GM21367 (cell line): ENCODE measurements around the gene OPCML.

Experiments
- ATAC-seq: cut with Tn5 transposase; IDR thresholded peaks from one replicate; pipeline ENCODE4 v1.9.1; 2021; ENCODE audit not compliant: unreplicated experiment

OPCML gene

DNA sequence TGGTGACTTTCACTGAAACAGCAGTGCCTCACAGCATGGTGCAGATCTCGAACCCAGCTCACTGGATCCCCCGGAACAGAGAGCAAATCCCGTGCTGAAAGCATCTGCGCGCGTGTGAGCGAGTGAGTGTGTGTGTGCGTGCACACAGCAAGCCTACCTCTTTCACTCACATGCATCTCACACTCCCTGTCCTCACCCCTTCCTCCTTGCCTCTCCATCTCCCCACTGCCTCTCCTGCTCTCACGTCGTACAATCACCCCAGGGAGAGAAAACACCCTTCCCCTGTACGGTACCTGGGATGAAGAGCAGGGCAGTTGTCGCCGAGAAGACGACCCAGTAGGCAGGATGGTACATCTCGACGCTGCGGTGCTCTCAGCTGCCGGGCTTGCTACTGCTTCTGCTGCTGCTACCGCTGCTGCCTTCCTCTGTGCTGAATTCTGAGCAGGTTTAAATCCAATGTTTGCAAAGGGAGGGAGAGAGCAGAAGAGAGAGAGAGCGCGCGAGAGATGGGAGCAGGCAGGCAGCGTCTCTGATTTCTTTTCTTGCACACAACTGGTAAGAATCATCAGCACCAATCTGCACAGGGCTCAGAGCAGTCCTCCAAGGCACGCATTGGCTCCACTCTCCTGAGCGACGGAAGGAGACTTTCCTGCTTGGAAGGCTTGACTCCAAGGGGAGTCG is at the start of gene OPCML:
Gene OPCML (minus strand): TSS at position 531 of the 681 bp plus-strand sequence.
- no peak for ATAC-seq

GRCh38 chr11:133581091-133581490 is 48.8 kb upstream of the OPCML start:
- no peak for ATAC-seq

DNA sequence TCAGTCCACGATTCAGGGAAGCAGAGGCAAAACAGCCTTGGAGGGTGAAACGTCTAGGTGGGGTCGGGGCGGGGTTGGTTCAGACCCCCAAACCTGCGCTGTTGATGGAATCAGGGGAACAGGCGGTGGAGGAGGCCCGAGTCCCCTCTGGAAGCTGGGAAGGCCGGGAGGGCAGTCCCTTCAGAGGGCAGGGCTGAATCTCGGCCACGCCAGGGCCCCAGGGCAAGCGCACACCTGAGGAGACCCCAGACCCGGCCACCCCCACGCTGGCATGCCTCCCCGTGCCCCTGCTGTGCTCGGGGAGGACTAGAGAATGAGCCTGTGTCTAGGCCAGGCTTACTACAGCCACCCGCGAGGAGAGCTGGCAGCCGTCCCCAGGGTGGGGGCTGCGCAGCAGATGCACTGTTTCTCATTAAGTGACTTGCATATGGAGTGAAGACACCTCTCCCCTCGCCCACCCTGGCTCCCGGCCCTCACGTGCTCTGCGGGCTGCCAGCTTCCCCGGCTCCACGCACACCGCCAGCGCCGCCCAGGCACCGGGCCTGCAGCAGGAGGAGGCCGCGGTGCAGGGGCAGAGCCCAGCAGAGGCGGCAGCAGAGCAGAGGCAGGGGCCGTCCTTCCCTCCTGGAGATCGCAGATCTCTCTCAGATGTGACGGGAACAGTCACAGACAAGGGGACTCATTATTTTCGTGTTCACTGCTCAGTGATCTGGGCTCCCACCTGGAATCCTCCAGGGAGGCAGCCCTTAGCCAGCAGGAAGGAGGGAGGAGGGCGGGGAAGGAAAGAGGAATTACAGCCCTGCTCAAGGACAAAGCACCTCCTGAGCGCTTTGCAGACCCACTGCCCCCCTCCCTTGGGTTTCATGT is 47.1 kb upstream of the OPCML start:
- no peak for ATAC-seq

DNA sequence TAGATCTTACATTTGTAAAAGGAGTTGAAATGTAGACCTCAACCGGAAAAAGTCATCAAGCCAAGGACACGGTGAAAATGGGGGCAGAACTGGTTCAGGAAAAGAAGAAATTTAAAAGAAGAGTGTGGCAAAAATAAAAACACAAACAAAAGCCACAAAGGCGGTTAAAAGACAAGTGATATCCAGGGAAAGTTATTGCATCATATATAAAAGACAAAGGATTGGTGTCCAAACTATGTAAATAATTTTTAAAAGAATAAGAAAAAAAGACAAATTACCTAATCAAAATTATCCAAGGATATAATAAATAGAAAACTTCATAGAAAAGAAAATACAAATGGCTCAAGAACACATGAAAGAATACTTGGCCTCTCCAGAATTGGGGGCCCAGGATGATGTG is 45.1 kb upstream of the OPCML start:
- ATAC-seq: no peak

- no peak for ATAC-seq
Observed at GRCh38 chr11:133576351-133576750, 44.0 kb upstream of the OPCML start.

DNA sequence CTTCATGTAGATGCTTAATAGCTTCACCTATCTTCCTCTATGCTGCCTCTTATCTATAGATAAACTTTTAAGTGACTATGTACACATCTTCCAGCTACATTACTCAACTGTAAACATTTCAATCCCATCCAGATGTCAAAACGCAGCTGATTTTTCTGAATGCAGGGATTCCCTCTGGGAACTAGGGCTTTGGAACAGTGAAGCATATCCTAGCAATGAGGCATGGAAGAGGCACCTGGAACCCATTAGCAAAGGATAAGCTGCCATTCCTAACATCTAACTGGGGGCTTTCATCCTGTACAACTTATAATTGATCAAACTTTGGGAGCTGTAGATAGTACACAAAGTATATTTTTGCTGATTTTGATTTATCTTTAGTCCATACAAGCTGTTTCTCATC is 40.8 kb upstream of the OPCML start:
- ATAC-seq: no peak

- ATAC-seq: no peak
Observed at GRCh38 chr11:133570376-133570775, 38.1 kb upstream of the OPCML start.

DNA sequence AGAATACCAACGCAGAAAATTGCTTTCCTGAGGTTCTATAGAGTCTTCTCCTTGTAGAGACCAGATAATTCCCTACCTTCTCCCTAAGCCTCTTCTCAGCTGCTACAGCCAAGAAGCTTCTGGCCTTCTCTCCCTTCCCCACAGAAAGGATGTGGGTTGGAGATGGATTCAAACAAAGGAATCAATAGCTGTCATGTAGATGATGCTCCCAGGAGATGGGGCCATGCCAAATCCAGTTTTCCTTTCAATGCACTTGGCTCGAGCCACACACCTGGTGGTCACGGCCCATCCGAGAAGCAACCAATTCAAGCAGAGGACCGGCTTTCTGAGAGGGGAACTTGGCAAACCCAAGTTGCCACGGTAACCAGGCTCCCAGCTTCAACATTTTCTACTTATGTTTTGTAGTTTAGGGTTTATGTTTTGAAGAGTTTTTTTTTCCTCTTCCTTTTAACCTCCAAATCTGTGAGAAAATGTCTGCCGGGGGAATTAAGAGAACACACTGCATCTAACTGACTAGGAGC is 31.3 kb upstream of the OPCML start:
- no peak for ATAC-seq

DNA sequence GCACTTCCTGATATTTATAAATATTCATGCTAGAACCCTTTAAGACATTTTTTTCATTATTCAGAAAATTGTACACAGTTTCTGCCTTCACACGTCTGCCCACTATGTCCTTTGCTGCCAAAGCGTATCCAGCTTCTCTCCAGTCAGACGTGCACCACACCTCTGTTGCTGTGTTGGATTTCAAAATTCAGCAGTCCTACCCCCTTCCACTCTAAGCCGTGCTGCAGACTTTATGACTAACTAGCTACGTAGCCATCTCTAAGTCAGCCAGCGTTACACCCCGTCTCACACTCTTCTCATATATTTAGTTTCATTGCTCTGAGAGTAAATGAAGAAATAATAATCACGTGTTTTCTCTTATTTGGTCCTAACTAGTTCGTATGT is 28.2 kb upstream of the OPCML start:
- ATAC-seq: no peak

DNA sequence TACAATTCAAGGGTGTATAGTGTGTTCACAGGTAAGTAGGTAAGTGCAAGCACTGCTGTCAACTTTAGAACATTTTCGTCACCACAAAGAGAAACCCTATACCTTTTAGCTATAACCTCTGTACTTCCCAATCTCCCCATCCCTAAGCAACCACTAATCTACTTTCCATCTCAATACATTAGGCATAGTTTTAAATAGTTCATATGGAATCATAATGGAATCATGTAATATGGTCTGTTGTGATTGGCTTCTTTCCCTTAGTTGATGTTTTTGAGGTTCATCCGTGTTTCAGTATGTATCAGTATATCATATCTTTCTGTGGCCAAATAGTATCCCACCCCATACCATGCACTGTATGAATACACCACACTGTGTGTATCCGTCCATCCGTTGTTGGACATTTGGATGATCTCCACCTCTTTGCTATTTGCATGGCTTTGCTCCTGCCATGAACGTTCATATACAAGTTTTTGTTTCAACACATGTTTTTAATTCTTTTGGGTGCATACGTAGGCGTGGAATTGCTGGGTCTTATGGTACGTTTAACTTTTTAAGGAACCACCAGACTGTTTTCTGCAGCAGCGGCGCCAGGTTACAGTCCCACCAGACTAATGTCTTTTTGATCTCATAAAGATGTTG is 27.7 kb upstream of the OPCML start:
- no peak for ATAC-seq

GRCh38 chr11:133559382-133559781 is 27.1 kb upstream of the OPCML start:
- ATAC-seq: no peak

DNA sequence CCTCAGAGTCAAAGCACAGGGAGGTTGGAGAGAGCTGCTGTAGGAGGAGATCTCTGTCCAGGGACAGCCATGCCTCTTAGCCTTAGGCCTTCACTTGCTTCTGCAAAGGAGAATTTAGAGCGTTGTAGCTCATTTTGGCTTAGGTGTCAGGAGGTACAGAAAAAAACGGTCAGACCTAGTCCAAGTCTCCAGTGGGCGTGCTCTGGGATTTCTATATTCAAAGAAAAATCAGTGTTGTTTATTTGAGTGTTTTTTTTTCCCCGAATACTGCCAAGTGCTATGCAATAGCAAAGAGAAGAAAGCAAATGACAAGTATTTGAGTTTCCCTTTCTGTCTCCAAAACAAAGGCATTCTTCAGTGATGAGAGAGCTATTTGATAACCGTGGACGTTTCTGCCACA is 22.7 kb upstream of the OPCML start:
- ATAC-seq: no peak

- ATAC-seq: no peak
Observed at GRCh38 chr11:133553885-133554740, 21.8 kb upstream of the OPCML start.

DNA sequence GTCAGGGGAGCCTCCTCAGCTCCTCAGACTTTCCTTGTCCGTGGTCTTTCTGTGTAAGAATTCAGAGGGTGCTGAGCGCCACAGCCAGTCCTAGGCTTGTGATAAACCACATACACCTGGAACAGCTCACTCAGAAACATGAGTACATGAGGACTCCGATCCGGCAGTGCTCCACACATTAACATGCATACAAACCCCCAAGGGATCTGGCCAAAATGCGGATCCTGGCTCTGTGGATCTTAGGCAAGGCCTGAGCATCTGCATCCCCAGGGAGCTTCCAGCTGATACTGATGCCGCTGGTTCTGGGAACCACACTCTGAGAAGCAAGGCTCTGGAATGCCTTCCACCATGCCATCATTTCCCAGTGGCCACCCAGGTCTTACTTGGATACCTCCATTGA is 20.6 kb upstream of the OPCML start:
- no peak for ATAC-seq

- no peak for ATAC-seq
Observed at GRCh38 chr11:133551064-133551463, 18.8 kb upstream of the OPCML start.

- no peak for ATAC-seq
Observed at GRCh38 chr11:133549826-133550225, 17.5 kb upstream of the OPCML start.

GRCh38 chr11:133548641-133549040 is 16.3 kb upstream of the OPCML start:
- no peak for ATAC-seq

- ATAC-seq: no peak
Observed at GRCh38 chr11:133547808-133548494, 15.7 kb upstream of the OPCML start.

GRCh38 chr11:133545199-133545803 is 13.0 kb upstream of the OPCML start:
- no peak for ATAC-seq

DNA sequence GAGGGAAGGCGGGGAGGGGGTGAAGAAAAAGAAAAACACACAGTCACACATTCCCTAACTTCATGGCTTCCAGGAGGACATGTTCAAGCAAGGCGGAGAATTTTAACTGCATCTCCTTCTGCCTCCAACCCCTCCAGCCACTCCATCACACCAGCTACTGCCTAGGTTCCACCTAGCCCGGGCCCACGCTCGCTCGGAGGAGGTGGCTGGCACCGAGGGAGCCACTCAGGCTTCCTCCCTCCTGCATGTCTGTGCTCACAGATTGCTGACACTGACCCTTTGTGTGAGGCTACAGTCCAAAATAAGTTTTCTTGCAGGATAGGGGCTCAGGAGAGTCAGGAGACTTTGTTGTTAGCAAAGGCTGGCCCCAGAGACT is 9.4 kb upstream of the OPCML start:
- no peak for ATAC-seq
